HG02973 (cell line): ENCODE data around the gene TEX38.
"Not testable (repeated sequence)": the region's sequence is repeated elsewhere in the genome, so short reads cannot be mapped to it uniquely, and the experiment has no call there.

Experiments used
- ATAC-seq: cut with Tn5 transposase; IDR thresholded peaks from one replicate; pipeline ENCODE4 v1.9.1; 2021; ENCODE audit warnings: moderate library complexity; ENCODE audit not compliant: unreplicated experiment

The TEX38 gene

DNA sequence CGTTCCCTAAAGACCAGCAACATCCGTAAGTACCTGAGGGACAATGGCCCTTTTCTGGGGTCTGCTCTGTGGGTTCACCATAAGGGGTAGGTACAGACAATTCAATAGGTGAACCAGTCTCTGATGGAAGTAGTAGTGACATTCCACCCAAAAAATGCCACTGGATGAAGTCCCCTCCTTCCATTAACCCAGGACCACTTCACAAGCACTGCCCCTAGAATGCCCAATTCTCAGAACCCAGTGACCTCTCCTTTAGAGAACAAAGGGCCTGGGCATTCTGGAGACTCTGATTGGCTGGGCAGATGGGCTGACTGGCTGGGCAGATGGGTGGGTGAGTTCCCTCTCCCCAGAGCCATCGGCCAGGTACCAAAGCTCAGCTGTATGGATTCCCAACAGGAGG, at the start of gene TEX38:
TSS of gene TEX38 (plus strand) at position 301 of the 400 bp plus-strand sequence. CDS start at position 382, 81 bp downstream.
- ATAC-seq, result no peak

DNA sequence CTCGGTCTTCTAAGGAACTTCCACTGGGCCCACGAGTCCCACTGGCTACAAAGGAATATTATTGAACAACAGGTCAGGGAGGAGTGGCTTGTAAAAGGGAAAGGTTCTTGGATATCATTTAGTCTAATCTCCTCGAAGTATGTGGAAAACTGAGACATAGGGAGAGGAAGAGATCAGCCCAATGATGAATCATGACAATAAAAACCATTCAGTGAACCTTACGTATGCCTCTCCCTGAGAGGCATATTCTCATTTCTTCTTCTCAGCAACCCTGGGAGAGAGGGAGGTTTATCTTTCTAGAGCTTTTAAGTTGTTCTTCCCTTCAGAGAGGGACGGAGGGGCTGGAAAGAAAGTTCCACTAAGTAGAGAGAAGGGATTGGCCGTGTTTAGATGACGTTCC, 49.7 kb upstream of the TEX38 start:
- no peak for ATAC-seq

DNA sequence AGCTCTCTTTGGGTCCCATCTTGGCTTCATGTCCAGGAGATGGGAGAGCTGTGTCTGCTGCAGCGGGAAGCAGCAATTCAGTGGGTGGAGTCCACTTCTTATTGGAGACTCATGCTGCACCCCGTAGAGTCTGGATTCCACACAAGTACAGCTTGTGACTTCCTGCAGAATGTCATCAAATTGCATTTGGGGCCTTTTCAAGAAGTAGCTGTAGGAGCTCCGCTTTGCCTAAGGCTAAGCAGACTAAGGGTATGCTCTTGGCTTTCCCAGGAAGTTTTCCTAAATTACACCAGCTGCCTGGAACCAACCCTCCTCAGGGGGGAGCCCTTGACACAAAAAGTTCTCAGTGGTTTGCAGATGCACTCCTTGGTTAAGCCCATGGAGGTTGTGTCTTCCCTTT, 49.3 kb upstream of the TEX38 start:
- no peak for ATAC-seq

- no peak for ATAC-seq
Observed at GRCh38 chr1:46623743-46624644, 47.7 kb upstream of the TEX38 start.

GRCh38 chr1:46630719-46631118, 40.9 kb upstream of the TEX38 start:
- ATAC-seq, result no peak

GRCh38 chr1:46635205-46635604, 36.4 kb upstream of the TEX38 start:
- no peak for ATAC-seq

GRCh38 chr1:46637444-46638083, 34.1 kb upstream of the TEX38 start:
- ATAC-seq, result no peak

- ATAC-seq, result no peak
Observed at GRCh38 chr1:46638921-46639320, 32.7 kb upstream of the TEX38 start.

- ATAC-seq, result no peak
Observed at GRCh38 chr1:46639547-46639946, 32.1 kb upstream of the TEX38 start.

DNA sequence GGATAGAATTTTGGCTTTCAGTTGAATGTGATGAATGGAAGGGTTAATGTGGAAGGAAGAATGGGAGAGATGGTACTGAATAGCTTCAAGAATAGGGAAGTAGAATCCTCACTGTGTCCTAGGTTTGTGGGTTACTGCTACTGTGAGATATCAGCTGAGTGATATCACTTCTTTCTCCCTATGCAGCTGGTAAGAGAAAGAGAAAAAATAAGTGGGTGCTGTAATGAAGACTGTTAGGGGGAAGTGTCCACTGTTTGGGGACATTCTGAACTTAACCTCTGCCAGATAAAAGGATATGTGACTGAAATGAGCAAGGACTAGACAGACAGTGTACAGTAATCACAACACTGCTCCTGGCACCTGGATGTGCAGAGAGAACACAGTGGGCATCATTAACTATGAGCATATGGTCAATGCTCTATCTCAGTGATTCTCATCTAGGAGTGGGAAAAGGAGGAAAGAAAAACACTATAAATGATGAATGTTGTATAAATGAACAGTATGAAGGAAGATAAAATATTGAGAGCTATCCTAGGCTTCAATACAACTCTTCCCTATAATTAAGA, 29.5 kb upstream of the TEX38 start:
- ATAC-seq, result no peak

DNA sequence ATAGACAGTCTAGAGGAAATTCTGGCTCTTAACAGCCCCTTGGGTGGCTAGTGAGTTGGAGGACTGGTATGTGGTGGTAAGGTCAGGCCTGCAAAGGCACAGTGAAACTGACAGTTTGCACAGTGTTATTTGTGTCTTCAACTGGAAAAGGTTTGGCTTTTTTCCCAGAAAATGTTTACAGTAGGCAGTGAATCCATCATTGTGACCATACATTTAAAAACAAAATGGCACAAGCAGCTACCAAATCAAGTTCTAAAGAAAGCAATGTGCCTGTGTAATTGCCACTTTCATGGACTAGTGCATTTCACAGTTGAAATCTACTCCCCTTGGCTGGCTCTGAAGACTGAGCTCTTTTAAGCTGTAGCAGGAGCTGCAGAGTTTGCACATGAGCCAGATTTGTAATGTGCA, 28.3 kb upstream of the TEX38 start:
- ATAC-seq, result no peak

DNA sequence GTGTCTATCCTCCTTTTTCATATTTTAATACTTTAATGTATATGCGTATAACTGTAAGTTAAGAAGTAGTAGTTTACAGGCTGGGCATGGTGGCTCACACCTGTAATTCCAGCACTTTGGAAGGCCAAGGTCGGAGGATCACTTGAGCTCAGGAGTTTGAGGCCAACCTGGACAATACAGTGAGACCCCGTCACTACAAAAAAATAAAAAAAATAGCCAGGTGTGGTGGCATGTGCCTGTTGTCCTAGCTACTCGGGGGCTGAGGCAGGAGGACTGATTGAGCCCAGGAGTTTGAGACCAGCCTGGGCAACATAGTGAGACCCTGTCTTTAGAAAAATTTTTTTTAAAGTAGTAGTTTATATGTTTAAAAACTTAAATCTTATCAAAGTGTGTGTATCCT, 25.8 kb upstream of the TEX38 start:
- ATAC-seq, result no peak

GRCh38 chr1:46646331-46646730, 25.3 kb upstream of the TEX38 start:
- no peak for ATAC-seq

DNA sequence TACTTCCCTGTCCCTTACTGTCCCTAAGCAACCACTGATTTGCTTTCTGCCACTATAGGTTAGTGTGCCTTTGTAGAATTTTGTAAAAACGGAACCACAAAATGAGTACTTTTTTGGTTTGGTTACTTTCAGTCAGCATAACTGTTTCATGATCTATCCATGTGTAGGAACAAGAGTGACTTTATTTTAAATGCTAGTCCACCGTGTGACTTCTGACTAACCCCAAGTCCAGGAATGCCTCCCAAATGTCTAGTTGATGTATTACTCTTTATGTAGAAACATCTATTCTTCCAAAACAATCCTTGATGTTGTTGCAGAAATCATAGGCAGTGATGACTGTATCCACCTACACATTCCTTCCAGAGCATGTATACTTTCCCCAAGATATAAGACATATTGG, 24.8 kb upstream of the TEX38 start:
- ATAC-seq, result no peak

- ATAC-seq, result no peak
Observed at GRCh38 chr1:46647611-46648010, 24.0 kb upstream of the TEX38 start.

- no peak for ATAC-seq
Observed at GRCh38 chr1:46649764-46650163, 21.9 kb upstream of the TEX38 start.

DNA sequence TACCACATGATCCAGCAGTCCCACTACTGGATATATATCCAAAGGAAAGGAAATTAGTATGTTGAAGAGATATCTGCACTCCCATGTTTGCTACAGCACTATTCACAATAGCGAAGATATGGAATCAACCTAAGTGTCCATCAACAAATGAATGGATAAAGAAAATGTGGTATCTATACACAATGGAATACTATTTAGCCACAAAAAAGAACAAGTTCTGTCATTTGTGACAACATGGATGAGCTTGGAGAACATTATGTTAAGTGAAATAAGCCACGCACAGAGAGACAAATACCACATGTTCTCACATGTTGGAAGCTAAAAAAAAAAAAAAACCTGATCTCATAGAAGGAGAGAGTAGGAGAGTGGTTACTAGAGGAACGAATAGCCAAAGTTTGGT, 21.2 kb upstream of the TEX38 start:
- ATAC-seq, result no peak

- ATAC-seq, result not testable (repeated sequence)
Observed at GRCh38 chr1:46651152-46651551, 20.5 kb upstream of the TEX38 start.

DNA sequence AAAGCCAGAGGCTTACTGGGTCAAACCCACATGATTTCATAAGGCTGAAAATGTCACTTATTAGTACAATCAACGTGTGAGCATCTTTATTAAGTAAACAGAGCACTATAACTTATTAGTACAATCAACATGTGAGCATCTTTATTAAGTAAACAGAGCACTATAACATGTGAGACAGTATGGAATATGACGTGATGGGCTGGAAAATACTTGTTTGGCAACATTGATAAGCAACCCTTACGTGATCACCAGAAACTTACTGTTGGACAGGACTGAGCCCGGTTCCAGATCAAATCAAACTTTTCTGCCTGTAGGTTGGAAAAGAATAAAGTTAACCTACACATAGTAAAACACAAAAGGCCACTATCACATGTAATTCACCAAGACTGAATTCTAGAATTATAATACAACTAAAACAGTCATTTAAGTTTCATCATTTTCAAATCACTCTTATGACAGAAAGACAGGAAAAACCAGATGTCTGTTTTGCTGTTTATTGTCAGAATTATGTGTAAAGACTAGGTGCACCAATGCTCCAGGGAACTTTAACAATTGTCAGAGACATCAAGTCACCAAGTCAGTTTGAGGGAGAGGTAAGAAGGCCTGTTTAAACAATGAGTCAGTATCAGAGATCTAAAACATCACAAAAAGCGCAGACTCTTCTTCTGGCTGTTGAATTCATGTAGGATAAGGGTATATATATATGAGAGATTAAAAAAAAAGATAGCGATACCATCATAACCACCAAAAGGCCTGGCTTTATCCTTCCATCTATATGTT, 19.1 kb upstream of the TEX38 start:
- no peak for ATAC-seq

DNA sequence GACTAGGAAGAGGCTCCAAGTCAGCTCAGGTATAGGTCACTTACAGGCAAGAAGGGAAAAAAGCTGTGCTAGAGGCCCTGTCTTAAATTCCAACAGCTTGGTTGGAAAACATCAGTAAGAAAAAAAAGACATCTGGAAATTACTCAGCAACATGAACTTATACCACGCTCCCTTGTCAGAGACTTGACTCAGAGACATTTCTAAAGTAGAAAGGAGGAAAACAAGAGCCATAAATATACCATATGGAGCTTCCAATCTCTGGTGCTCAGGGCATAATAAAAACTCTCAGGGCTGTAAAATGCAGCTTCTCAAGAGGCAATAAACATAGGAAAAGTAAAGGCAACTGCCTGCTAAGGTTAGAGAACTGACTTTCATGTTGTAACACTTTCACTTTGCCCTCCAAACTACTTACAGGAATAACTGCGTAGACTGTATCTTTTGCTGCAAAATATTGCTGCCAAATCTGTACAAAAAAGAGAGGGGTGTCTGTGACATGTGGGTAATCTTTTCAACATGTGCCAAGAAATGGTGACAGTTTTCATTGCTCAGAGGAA, 18.2 kb upstream of the TEX38 start:
- no peak for ATAC-seq

- ATAC-seq, result no peak
Observed at GRCh38 chr1:46654012-46654411, 17.6 kb upstream of the TEX38 start.
